Activated effector memory CD4-positive, alpha-beta T cell treated with anti-CD3 and anti-CD28 coated beads, Interleukin-2, amount 50 U/mL, for 16 hours (primary cell): Measurements from ENCODE around the gene MOSPD3.
"Not testable (repeated sequence)": the region's sequence is repeated elsewhere in the genome, so short reads cannot be mapped to it uniquely, and the experiment has no call there.

ENCODE experiments used
- DNase-seq: peaks from one replicate; pipeline ENCODE4 v3.0.0-alpha.2; 2020

The MOSPD3 gene

GRCh38 chr7:100611983-100612729 is at the start of gene MOSPD3:
Gene MOSPD3 (plus strand): TSS chr7:100612540. CDS start chr7:100612792, 252 bp downstream.
- peak; percentile 99 for DNase-seq

- DNase-seq = no peak
Measured at GRCh38 chr7:100563100-100563564, 49.2 kb upstream of the MOSPD3 start.

GRCh38 chr7:100563809-100564400 is 48.4 kb upstream of the MOSPD3 start:
- peak; percentile 94 for DNase-seq

GRCh38 chr7:100564405-100564804 is 47.9 kb upstream of the MOSPD3 start:
- not testable (repeated sequence) for DNase-seq

GRCh38 chr7:100565133-100565571 is 47.2 kb upstream of the MOSPD3 start:
- DNase-seq = no peak

- DNase-seq = no peak
Measured at GRCh38 chr7:100566018-100566531, 46.3 kb upstream of the MOSPD3 start.

GRCh38 chr7:100567031-100567730 is 45.2 kb upstream of the MOSPD3 start:
- no peak for DNase-seq

GRCh38 chr7:100567751-100568175 is 44.6 kb upstream of the MOSPD3 start:
- no peak for DNase-seq

GRCh38 chr7:100568176-100568895 is 44.0 kb upstream of the MOSPD3 start:
- DNase-seq = no peak

- peak; percentile 84 for DNase-seq
Measured at GRCh38 chr7:100568896-100569844, 43.2 kb upstream of the MOSPD3 start.

GRCh38 chr7:100570954-100571828 is 41.1 kb upstream of the MOSPD3 start:
- no peak for DNase-seq

- no peak for DNase-seq
Measured at GRCh38 chr7:100571829-100572116, 40.6 kb upstream of the MOSPD3 start.

- DNase-seq = no peak
Measured at GRCh38 chr7:100572281-100572948, 39.9 kb upstream of the MOSPD3 start.

GRCh38 chr7:100572949-100573675 is 39.2 kb upstream of the MOSPD3 start:
- no peak for DNase-seq

- no peak for DNase-seq
Measured at GRCh38 chr7:100573691-100574361, 38.5 kb upstream of the MOSPD3 start, which contains the start of gene SAP25. Gene SAP25 (minus strand): TSS chr7:100573900. CDS start chr7:100573742, 158 bp downstream.

GRCh38 chr7:100574362-100575205 is 37.8 kb upstream of the MOSPD3 start:
- DNase-seq = no peak

GRCh38 chr7:100575206-100575631 is 37.1 kb upstream of the MOSPD3 start:
- no peak for DNase-seq
